Smooth muscle cell of the brain vasculature (primary cell): Measurements from ENCODE around the gene UBXN10.

Experiments
- DNase-seq: peaks from one replicate; pipeline ENCODE4 v3.0.0-alpha.2; 2012; ENCODE audit warnings: low read depth, low spot score

Gene UBXN10

GRCh38 chr1:20234788-20235535 lies 49.1 kb downstream of the UBXN10 start:
- no peak for DNase-seq

DNA sequence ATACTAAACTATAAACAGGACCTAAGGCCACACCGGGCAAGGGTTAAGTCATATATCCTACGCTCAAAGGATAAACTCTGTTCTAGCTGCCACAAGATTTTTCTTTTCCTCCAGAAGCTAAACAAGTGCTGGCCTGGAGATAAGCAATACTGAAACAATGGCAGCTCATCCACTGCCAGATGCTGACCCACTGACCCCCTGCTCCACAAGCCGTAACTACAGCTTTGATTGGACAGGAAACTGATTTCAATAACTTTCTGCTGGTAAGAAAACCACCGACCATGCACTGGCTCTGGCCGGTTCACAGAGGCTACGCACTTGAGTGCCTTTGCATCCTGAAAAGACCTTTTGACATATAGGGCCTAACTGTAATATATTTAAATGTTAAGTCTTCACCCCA lies 51.8 kb downstream of the UBXN10 start:
- DNase-seq: no peak

DNA sequence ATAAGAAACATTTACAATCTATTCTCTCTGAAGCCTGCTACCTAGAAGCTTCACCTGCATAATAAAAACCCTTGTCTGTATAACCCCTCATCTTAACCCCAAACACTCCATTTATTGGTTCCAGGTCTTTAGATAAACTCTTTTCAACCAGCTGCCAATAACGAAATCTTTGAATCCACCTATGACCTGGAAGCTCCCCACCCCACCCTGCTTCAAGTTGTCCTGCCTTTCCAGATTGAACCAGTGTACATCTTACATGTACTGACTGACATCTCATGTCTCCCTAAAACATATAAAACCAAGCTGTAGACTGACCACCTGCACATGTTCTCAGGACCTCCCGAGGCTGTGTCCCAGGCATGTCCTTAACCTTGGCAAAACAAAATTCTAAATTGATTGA lies 54.1 kb downstream of the UBXN10 start:
- DNase-seq: no peak

DNA sequence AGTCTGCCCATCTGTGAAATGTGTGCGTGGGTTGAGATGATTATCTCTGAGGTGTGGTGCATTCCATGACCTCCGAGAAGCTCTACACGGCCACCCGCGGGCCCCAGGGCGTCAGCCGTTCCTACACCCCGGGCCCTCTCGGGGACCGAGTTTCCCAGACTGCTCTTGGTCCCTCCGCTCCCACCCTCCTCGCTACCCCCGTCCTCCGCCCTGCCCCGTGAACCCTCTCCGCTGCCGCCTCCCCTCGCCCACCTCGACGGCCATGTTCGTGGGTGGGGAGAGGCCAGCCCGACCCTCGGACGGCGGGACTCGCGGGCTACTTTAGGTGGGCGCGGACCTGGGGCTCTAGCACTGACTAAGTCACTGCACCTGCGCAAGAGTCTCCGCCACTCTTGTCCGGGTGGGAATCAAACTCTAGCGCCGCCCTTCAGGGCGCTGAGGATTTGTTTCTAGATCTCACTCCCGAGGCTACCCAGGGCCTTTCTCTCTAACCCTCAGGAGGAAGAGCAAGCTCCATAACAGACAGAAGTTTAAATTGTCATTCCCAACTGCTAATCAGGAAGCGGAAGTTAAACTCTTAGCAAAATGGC lies 57.1 kb downstream of the UBXN10 start:
- DNase-seq: no peak
